Heart right ventricle (tissue), 16 donors: ENCODE measurements around the gene SCYGR2. TPM values are rescaled to one million over a fixed set of nuclear protein-coding genes. Genes with fewer than 3 reads are reported as not detected.
"Not testable (repeated sequence)": the region's sequence is repeated elsewhere in the genome, so short reads cannot be mapped to it uniquely, and the experiment has no call there.

Source experiments
- ATAC-seq, 8 donors: fragments of 200-7000 bp; cut with Tn5 transposase; one replicate each; pipeline ENCODE4 v1.9.1; 2020; ENCODE audit warnings: mild to moderate bottlenecking in 8 of 8, moderate library complexity in 8 of 8, moderate number of reproducible peaks in 1 of 8
- DNase-seq, 2 donors: peaks; one replicate each; pipeline ENCODE4 v3.0.0-alpha.2; 2020
- H3K27ac ChIP-seq, 10 donors: fragments of 200-600 bp; sonication (generic) in 2 of 10; one replicate each; pipeline versions ENCODE4 v1.5.0 to v1.8.0; 2020 to 2022; ENCODE audit warnings: mild to moderate bottlenecking in 3 of 10
- H3K27me3 ChIP-seq, 7 donors: fragments of 200-600 bp; one replicate each; pipeline ENCODE4 v1.8.0; 2021 to 2022; ENCODE audit warnings: mild to moderate bottlenecking in 2 of 7
- H3K36me3 ChIP-seq, 9 donors: fragments of 200-600 bp; sonication (generic) in 1 of 9; one replicate each; pipeline versions ENCODE4 v1.5.0 to v1.8.0; 2020 to 2022; ENCODE audit warnings: mild to moderate bottlenecking in 2 of 9
- H3K4me1 ChIP-seq, 9 donors: fragments of 200-600 bp; sonication (generic) in 1 of 9; one replicate each; pipeline versions ENCODE4 v1.5.0 to v1.8.0; 2020 to 2022; ENCODE audit warnings: mild to moderate bottlenecking in 4 of 9
- H3K4me3 ChIP-seq, 10 donors: fragments of 200-600 bp; sonication (generic) in 2 of 10; one replicate each; pipeline versions ENCODE4 v1.5.0 to v1.8.0; 2020 to 2022; ENCODE audit warnings: mild to moderate bottlenecking in 7 of 10, moderate library complexity in 2 of 10
- H3K9me3 ChIP-seq, 11 donors: fragments of 200-600 bp in 10 of 11; sonication (generic) in 2 of 11; one replicate each; pipeline versions ENCODE4 v1.5.0 to v1.8.0; 2013 to 2022; ENCODE audit warnings: mild to moderate bottlenecking in 2 of 11, control low read depth in 1 of 11, moderate library complexity in 1 of 11
- CTCF ChIP-seq, 9 donors: fragments of 200-600 bp; sonication (generic) in 2 of 9; IDR thresholded peaks; one replicate each; pipeline versions ENCODE4 v1.5.0 to v1.8.0; 2021 to 2022; ENCODE audit warnings: antibody characterized with exemption in 9 of 9, mild to moderate bottlenecking in 5 of 9, moderate library complexity in 1 of 9
- WGBS, 2 donors: extraction: QIAGEN DNeasy Blood & Tissue Kit; methylation state at CpG; one replicate each; pipeline ENCODE4 v1.1.7; 2013; ENCODE audit warnings: inconsistent platforms in 1 of 2; 5-methylcytosine and 5-hydroxymethylcytosine counted together
- intact Hi-C, 10 donors: fragments of 100-400 bp; cut with DNase I; formaldehyde crosslinking; loops; one replicate each; pipeline versions ENCODE4 v1.11.1 to v1.14.2; 2022
- long read RNA-seq, 3 donors: library from polyadenylated mRNA; unstranded; transcript quantifications; one replicate each; pipeline ENCODE4 v2.0.0, GENCODE V29; 2020 to 2021
- polyA plus RNA-seq, 2 donors: library from polyadenylated mRNA; stranded (reverse); fragments of 200-250 nt; gene quantifications; one replicate each; pipeline ENCODE4 v1.2.3, GENCODE V29; 2013
- total RNA-seq, 10 donors: library from RNA; stranded (reverse); fragmentation: NEBNext Ultra II Directional in 3 of 10; extraction: Animal tissue kit (Norgen Biotek cat#: 25700) in 3 of 10; gene quantifications; one replicate each; pipeline versions ENCODE4 v1.2.1 to v1.2.4, GENCODE V29; 2021 to 2023
- donor health status: Arrhythmogenic right ventricular cardiomyopathy.
- donor health status: ischemic (EF 13 %, LVEDD 7.1; RV severe dilation, severe dysfunction).
- donor health status: healthy with polysubstance abuse.
- donor health status: DM: no; HTN: yes; CAD: no.
- donor health status: DM: no; HTN: no; CAD: no.
- donor health status: ischemic (EF 25% LVEDD 6.9; RV normal size, moderate dysfunction).
- donor health status: ischemic (EF 25% LVEDD 5.7; RV mildly dilated, moderate dysfunction).
- donor health status: healthy.
- donor health status: DM: yes; HTN: yes; CAD: no.
- donor health status: Ischemic cardiomyopathy.
- donor health status: ischemic (EF 35%, LVEDD 5.7; RV mildly dilated, moderate dysfunction).
- donor health status: nonischemic (EF 11% LVEDD 7.7; RV severe dilation, severe dysfunction).
- donor health status: DM: yes; HTN: yes; CAD: no.
- donor health status: PGD.
- donor health status: ischemic (EF 29% LVEDD 5.4; RV normal size, mild dysfunction).
- donor health status: nonischemic (EF 23%, LVEDD 6.1; RV moderate dilation, normal function).

The SCYGR2 gene, protein sequence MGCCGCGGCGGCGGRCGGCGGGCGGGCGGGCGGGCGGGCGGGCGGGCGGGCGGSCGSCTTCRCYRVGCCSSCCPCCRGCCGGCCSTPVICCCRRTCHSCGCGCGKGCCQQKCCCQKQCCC
- total RNA-seq: not detected
- not detected for polyA plus RNA-seq
- long read RNA-seq, donor 1: 0 reads
- long read RNA-seq, donor 2: 0 reads
- long read RNA-seq, donor 3: 0 reads

DNA sequence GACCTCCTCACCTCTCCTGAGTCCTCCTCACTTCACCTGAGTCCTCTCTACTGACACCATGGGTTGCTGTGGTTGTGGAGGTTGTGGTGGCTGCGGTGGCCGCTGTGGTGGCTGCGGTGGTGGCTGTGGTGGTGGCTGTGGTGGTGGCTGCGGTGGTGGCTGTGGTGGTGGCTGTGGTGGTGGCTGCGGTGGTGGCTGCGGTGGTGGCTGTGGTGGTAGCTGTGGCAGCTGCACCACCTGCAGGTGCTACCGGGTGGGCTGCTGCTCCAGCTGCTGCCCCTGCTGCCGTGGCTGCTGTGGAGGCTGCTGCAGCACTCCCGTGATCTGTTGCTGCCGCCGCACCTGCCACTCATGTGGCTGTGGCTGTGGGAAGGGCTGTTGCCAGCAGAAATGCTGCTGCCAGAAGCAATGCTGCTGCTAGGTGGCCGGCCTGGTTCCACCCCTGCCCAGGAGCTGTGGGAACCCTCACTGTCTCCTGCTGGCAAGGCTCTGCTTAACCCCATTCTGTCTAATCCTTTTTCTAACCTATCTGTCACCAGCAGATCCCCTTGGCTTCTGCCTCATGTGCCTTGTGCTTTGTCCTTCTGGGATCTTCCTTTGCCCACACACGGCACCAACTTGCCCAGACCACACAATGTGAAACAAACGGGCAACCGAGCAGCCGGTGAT is at the start of gene SCYGR2:
Gene SCYGR2 (plus strand): TSS at position 59 of the 669 bp plus-strand sequence. CDS start 0 bp downstream, at position 59.
- H3K4me1 ChIP-seq, intact Hi-C loops, H3K27ac ChIP-seq, H3K9me3 ChIP-seq, ATAC-seq, H3K27me3 ChIP-seq, H3K4me3 ChIP-seq, H3K36me3 ChIP-seq, DNase-seq: not testable (repeated sequence)
- 78 to 87% methylated on average over 15 to 16 of the region's 16 CpGs for WGBS, 2 donors

- H3K36me3 ChIP-seq: peaks cover 0 to 99% (median 22%) of the 10 kb centered on the region in 9 donors
- ATAC-seq (no peak), DNase-seq (no peak)
- H3K4me1 ChIP-seq: no peaks in the 10 kb centered on the region
- no peaks in the 10 kb centered on the region for H3K27me3 ChIP-seq
- no peak for TF ChIP-seq CTCF (IDR thresholded peaks at IDR 0.05)
- intact Hi-C loops: no loop called here
- H3K4me3 ChIP-seq: no peak overlapping the region
- H3K9me3 ChIP-seq: no peaks in the 10 kb centered on the region
- WGBS, 2 donors: 93 to 99% methylated on average over 3 of the region's 3 CpGs
- H3K27ac ChIP-seq: no peak overlapping the region
Observed at GRCh38 chr2:227551836-227552235, 46.9 kb upstream of the SCYGR2 start.

GRCh38 chr2:227562581-227562980 is 36.1 kb upstream of the SCYGR2 start:
- peaks cover 0 to 10% (median 0%) of the 10 kb centered on the region in 9 donors for H3K4me1 ChIP-seq
- no peak for ATAC-seq
- H3K27me3 ChIP-seq: no peaks in the 10 kb centered on the region
- H3K4me3 ChIP-seq: no peak overlapping the region
- DNase-seq: no peak
- intact Hi-C loops: no loop called here
- peaks cover 0 to 52% (median 0%) of the 10 kb centered on the region in 9 donors for H3K36me3 ChIP-seq
- no peak overlapping the region for H3K27ac ChIP-seq
- no peak for TF ChIP-seq CTCF (IDR thresholded peaks at IDR 0.05)
- H3K9me3 ChIP-seq: no peaks in the 10 kb centered on the region

DNA sequence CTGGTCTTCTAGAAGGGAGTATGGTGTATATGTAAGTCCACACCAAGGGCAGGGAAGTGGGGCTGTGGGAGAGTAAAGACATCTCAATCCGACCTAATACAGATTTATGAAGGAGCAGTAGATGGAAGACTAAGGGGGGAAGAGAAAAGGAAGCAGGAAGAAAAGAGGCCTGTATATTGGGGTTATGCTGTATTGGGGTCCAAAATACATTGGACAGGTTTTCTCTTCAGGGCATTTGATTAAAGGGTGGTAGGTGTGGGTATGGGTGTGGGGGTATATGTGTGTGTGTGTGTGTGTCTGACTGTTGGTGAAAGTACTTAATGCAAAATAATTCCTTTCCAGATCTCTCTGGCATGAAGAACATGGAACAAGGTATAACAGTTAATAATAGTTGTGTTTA is 33.6 kb upstream of the SCYGR2 start:
- DNase-seq (no peak), ATAC-seq (no peak)
- H3K27me3 ChIP-seq: no peaks in the 10 kb centered on the region
- no peaks in the 10 kb centered on the region for H3K9me3 ChIP-seq
- no peak overlapping the region for H3K4me3 ChIP-seq
- 93 to 96% methylated on average over 1 of the region's 1 CpG for WGBS, 2 donors
- intact Hi-C loops: no loop called here
- TF ChIP-seq CTCF (IDR thresholded peaks at IDR 0.05): no peak
- peaks cover 0 to 10% (median 0%) of the 10 kb centered on the region in 9 donors for H3K4me1 ChIP-seq
- peaks cover 0 to 27% (median 0%) of the 10 kb centered on the region in 9 donors for H3K36me3 ChIP-seq
- H3K27ac ChIP-seq: no peak overlapping the region

DNA sequence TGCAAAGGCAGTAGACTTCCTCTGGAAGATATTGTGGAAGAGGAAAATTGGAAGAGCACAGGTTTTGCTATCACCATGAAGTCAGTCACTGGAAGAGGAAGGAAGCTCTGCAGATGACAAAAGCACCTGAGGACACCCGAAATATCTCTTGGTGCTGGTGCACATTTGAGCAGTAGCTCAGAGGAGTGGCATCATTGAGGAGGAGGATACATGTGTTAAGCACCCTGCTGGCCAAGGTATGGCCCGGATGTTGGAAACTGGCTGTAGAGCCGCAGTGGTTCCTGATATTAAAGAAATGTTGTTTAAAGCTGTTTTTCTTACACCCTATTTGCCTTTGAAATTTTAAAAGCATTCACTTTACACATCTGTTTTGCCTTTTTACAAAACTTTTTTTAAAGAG is 32.7 kb upstream of the SCYGR2 start:
- TF ChIP-seq CTCF (IDR thresholded peaks at IDR 0.05): no peak
- ATAC-seq (no peak), DNase-seq (no peak)
- Histone ChIP-seq H3K36me3 (peaks cover 0 to 21% (median 0%) of the 10 kb centered on the region in 9 donors), H3K4me1 (peaks cover 0 to 10% (median 0%) of the 10 kb centered on the region in 9 donors), H3K4me3 (no peak overlapping the region), H3K27ac (no peak overlapping the region), H3K27me3 (no peaks in the 10 kb centered on the region), H3K9me3 (no peaks in the 10 kb centered on the region)
- 73 to 89% methylated on average over 3 of the region's 3 CpGs for WGBS, 2 donors
- intact Hi-C loops: no loop called here
